Esophagus squamous epithelium (tissue), 5 donors: Measurements from ENCODE around the gene PKHD1. TPM values are rescaled to one million over a fixed set of nuclear protein-coding genes. Genes with fewer than 3 reads are reported as not detected.

Experiments used
- DNase-seq: peaks from one replicate; lab custom pipeline; 2025; lab: John Stamatoyannopoulos, UW
- H3K27ac ChIP-seq, 4 donors: fragments of 200-600 bp; sonication (generic); one replicate each; pipeline ENCODE4 v1.5.1; 2016 to 2019; ENCODE audit warnings: mild to moderate bottlenecking in 1 of 4
- H3K27me3 ChIP-seq, 4 donors: fragments of 200-600 bp; sonication (generic); 1 replicate in 3 of 4; 2 replicates in 1 of 4; pipeline versions ENCODE4 v1.5.1 to v1.6.0; 2017 to 2021; ENCODE audit warnings: antibody characterized with exemption in 1 of 4
- H3K36me3 ChIP-seq, 3 donors: fragments of 200-600 bp; sonication (generic); one replicate each; pipeline ENCODE4 v1.5.1; 2016 to 2019
- H3K4me1 ChIP-seq, 3 donors: fragments of 200-600 bp; sonication (generic); one replicate each; pipeline ENCODE4 v1.5.1; 2017 to 2019
- H3K4me3 ChIP-seq, 4 donors: fragments of 200-600 bp; sonication (generic); 1 replicate in 3 of 4; 2 replicates in 1 of 4; pipeline ENCODE4 v1.5.1; 2016 to 2019; ENCODE audit warnings: mild to moderate bottlenecking in 2 of 4, moderate library complexity in 1 of 4
- H3K9me3 ChIP-seq, 3 donors: fragments of 200-600 bp; sonication (generic); one replicate each; pipeline ENCODE4 v1.5.1; 2016 to 2019
- CTCF ChIP-seq, 6 experiments: fragments of 450-650 bp in 4 of 6; fragments of 200-600 bp in 2 of 6; sonication (generic) in 2 of 6; IDR thresholded peaks; one replicate each; pipeline ENCODE4 v1.5.1; 2016 to 2019; ENCODE audit warnings: antibody characterized with exemption in 6 of 6, mild to moderate bottlenecking in 4 of 6, moderate library complexity in 4 of 6
- POLR2A ChIP-seq, 4 donors: fragments of 450-650 bp; IDR thresholded peaks; one replicate each; pipeline ENCODE4 v1.6.1; 2017; ENCODE audit warnings: antibody characterized with exemption in 4 of 4, mild to moderate bottlenecking in 4 of 4, moderate library complexity in 3 of 4
- WGBS, 2 donors: methylation state at CpG; one replicate each; pipeline ENCODE4 v1.1.5; 2018; 5-methylcytosine and 5-hydroxymethylcytosine counted together
- intact Hi-C: fragments of 100-400 bp; cut with DNase I; formaldehyde crosslinking; loops from one replicate; pipeline ENCODE4 v1.15.0; 2022
- total RNA-seq, 4 donors: library from RNA; depleted of rRNA; stranded (reverse); fragments of >200 nt; gene quantifications; one replicate each; pipeline ENCODE4 v1.1.0, GENCODE V29; 2016
- donor health status: DM: yes; HTN: yes; CAD: no.

Gene PKHD1
- total RNA-seq, 4 donors from 2014 or later = 0.04 TPM; not detected in 3

DNA sequence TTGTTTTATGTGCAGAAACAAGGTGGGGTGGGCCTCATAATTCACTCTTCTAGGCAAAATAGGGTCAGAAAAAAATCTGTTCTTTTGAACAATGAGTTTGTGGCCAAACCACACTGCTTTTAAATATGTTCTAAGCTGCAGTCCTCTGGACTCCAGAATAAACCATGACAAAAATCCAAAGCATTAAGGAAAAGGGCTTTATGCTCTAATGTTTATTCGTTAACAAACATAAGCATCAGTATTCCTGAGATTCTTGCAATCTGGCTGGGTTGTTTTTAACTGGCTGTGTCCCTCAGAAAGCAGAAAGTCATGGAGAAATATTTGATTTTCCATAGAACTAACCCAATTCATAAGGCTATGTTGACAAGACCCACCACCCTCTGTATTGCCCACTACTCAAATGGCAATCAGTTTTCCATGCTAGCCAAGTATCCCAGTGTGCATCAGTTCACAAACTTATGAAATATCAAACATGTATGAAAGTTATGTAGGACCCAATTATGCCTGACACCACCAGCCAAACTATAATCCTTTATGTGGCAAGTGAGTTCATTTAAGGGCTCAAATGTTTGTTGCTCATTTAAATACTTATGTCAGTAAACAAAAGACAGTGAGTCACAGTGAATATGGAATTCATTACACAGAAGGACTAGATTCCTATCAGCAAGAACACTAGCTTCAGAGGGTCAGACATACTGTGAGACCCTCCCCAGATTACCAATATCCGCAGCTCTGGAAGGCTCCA, 45.1 kb downstream of the PKHD1 start:
- Histone ChIP-seq H3K4me1 (no peaks in the 10 kb centered on the region), H3K27ac (no peak overlapping the region), H3K36me3 (no peaks in the 10 kb centered on the region), H3K4me3 (no peak overlapping the region), H3K27me3 (no peaks in the 10 kb centered on the region), H3K9me3 (no peaks in the 10 kb centered on the region)
- TF ChIP-seq POLR2A (IDR thresholded peaks at IDR 0.05) (no peak), CTCF (IDR thresholded peaks at IDR 0.05) (no peak)
- no peak for DNase-seq
- WGBS, 2 donors = 60 to 81% methylated on average over 2 of the region's 2 CpGs
- intact Hi-C loops = loop anchor here (10.0 kb wide), 1 partner anchor 1228 kb away; the partner anchor contains the start of gene TFAP2B

DNA sequence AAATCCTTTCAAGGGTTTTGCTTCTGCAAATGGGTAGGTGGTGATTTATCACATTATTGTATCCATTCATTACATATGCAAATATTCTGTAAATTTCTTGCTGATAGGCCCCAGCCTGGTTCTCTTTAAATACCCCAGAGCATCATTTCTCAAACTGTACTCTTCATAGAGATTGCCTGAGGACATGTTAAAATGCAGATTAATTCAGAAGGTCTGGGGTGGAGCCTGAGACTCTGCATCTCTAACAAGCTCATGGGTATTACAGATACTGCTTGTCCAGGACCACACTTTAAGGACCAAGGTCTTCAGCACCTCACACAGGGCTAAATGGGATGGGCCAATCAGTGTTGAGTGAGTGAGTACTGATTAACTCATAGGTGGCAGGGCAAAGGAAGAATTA, 46.3 kb downstream of the PKHD1 start:
- Histone ChIP-seq H3K4me3 (no peak overlapping the region), H3K36me3 (no peaks in the 10 kb centered on the region), H3K27me3 (no peaks in the 10 kb centered on the region), H3K27ac (no peak overlapping the region), H3K4me1 (no peaks in the 10 kb centered on the region), H3K9me3 (no peaks in the 10 kb centered on the region)
- intact Hi-C loops = loop anchor here (10.0 kb wide), 1 partner anchor 1226 kb away; the partner anchor contains the start of gene TFAP2B
- TF ChIP-seq POLR2A (IDR thresholded peaks at IDR 0.05) (no peak), CTCF (IDR thresholded peaks at IDR 0.05) (no peak)
- no peak for DNase-seq

DNA sequence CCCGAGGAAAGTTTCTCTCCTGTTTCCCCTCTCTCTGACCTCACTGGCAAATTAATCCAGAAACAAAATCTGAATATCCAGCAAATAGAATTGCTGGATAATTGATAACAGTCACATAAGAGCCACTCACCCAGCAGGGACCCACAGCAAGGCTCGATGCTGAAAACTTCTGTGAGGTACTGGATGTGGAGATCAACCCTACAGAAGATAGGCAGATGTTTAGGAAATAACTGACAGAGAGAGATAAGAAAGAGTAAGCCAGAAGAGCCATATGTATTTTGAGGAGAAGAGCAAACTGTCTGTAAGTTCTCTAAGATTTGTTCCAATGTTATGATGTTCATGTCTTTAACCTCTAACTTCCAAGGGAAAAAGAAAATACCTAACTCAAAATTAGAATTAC, 59.7 kb downstream of the PKHD1 start:
- intact Hi-C loops = loop anchor here (10.0 kb wide), 1 partner anchor 173 kb away; no protein-coding TSS in a partner anchor
- H3K36me3 ChIP-seq = no peaks in the 10 kb centered on the region
- 55 to 65% methylated on average over 2 of the region's 2 CpGs for WGBS, 2 donors
- H3K27ac ChIP-seq = no peak overlapping the region
- DNase-seq = no peak
- no peak overlapping the region for H3K4me3 ChIP-seq
- H3K27me3 ChIP-seq = peaks cover 0 to 5% (median 0%) of the 10 kb centered on the region in 4 donors
- no peak for TF ChIP-seq CTCF (IDR thresholded peaks at IDR 0.05)
- TF ChIP-seq POLR2A (IDR thresholded peaks at IDR 0.05) = no peak
- no peaks in the 10 kb centered on the region for H3K4me1 ChIP-seq
- H3K9me3 ChIP-seq = peaks cover 0 to 1% (median 0%) of the 10 kb centered on the region in 3 donors

DNA sequence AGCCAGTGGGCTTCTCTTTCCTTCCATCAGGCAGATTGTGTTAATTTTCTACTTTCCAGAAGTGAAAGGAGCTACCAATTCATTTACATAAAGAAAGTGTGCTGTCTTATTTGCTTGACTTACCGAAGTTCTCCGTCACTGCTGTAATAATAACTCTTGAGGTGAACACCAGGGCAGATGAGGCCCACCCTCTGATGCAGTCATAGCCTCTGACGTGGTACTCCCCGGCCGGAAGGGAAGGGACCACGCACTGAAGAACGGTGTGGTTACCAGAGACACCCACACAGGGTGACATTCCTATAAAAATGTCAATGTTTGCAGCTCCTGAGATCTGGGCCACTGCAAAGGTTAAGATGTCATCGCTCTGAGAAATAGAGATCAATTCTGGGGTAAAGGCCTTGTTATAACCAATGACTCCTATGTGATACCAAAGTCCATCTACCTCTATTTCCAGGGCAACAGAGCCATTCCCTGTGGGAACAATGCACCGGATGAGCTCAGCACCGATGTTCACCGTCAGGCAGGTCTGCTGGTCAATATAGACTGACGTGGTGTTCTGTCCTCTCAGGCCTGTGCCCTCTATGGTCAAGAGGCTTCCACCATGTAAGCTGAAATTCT, 62.9 kb downstream of the PKHD1 start:
- DNase-seq = no peak
- Histone ChIP-seq H3K4me1 (no peaks in the 10 kb centered on the region), H3K4me3 (no peak overlapping the region), H3K27ac (no peak overlapping the region), H3K36me3 (no peaks in the 10 kb centered on the region), H3K9me3 (no peaks in the 10 kb centered on the region), H3K27me3 (peaks cover 0 to 5% (median 0%) of the 10 kb centered on the region in 4 donors)
- intact Hi-C loops = loop anchor here (10.0 kb wide), 1 partner anchor 170 kb away; no protein-coding TSS in a partner anchor
- TF ChIP-seq CTCF (IDR thresholded peaks at IDR 0.05) = no peak
- TF ChIP-seq POLR2A (IDR thresholded peaks at IDR 0.05) = no peak
- 87 to 92% methylated on average over 5 to 10 of the region's 12 CpGs for WGBS, 2 donors

DNA sequence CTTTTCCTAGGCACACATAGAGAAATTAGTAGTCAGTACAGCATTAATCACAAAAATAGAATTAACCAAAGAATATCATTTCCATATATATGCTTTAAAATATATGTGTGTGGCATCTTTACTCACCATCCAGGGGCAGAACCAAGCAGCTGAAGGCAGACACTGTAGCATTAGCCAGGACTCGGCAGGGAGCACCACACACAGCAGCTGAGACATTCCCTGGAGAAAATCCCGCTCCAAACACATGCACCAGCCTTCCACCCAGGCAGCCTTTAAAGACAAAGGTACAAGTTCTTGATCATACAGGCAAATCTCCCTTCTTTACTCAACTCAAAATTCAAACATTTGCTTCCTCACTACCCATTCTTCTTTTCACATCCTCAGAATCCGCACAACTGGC, 64.7 kb downstream of the PKHD1 start:
- no peaks in the 10 kb centered on the region for H3K9me3 ChIP-seq
- no peak overlapping the region for H3K27ac ChIP-seq
- 72 to 75% methylated on average over 3 of the region's 3 CpGs for WGBS, 2 donors
- no peak for TF ChIP-seq CTCF (IDR thresholded peaks at IDR 0.05)
- no peak for TF ChIP-seq POLR2A (IDR thresholded peaks at IDR 0.05)
- intact Hi-C loops = loop anchor here (10.0 kb wide), 1 partner anchor 168 kb away; no protein-coding TSS in a partner anchor
- H3K4me3 ChIP-seq = no peak overlapping the region
- H3K36me3 ChIP-seq = no peaks in the 10 kb centered on the region
- no peaks in the 10 kb centered on the region for H3K4me1 ChIP-seq
- no peak for DNase-seq
- peaks cover 0 to 5% (median 0%) of the 10 kb centered on the region in 4 donors for H3K27me3 ChIP-seq
